OCI-LY1 (cell line): ENCODE results near the gene PNMA8B.

ENCODE experiments used
- H2AFZ ChIP-seq: fragments of 200-600 bp; sonication (generic), shearing (Covaris generic); 2 replicates; pipeline ENCODE4 v1.6.0; 2014; ENCODE audit warnings: antibody characterized with exemption, mild to moderate bottlenecking, low read length
- H3F3A ChIP-seq: fragments of 200-600 bp; sonication (generic), shearing (Covaris generic); 2 replicates; pipeline ENCODE4 v1.6.0; 2014; ENCODE audit warnings: mild to moderate bottlenecking, antibody characterized with exemption, low read length, moderate library complexity; ENCODE audit not compliant: insufficient read depth
- H3K27ac ChIP-seq: fragments of 200-600 bp; sonication (generic); 2 replicates; pipeline ENCODE4 v1.5.1; 2014; ENCODE audit warnings: low read length, mixed run types, mild to moderate bottlenecking, low read depth; ENCODE audit not compliant: poor library complexity, severe bottlenecking
- H3K27me3 ChIP-seq: fragments of 200-600 bp; sonication (generic); 2 replicates; pipeline ENCODE4 v1.6.0; 2014; ENCODE audit warnings: antibody characterized with exemption, mild to moderate bottlenecking, low read length, moderate library complexity; ENCODE audit not compliant: insufficient read depth
- H3K36me3 ChIP-seq: fragments of 200-600 bp; sonication (generic); 2 replicates; pipeline ENCODE4 v1.6.1; 2014; ENCODE audit warnings: mild to moderate bottlenecking, antibody characterized with exemption, low read length, moderate library complexity, mixed read lengths; ENCODE audit not compliant: insufficient read depth
- H3K4me1 ChIP-seq: fragments of 200-600 bp; sonication (generic); 2 replicates; pipeline ENCODE4 v1.5.1; 2014; ENCODE audit warnings: mild to moderate bottlenecking, low read length, moderate library complexity; ENCODE audit not compliant: insufficient read depth, severe bottlenecking
- H3K4me2 ChIP-seq: fragments of 200-600 bp; sonication (generic), shearing (Covaris generic); 2 replicates; pipeline ENCODE4 v1.6.1; 2014; ENCODE audit warnings: low read length
- H3K4me3 ChIP-seq: fragments of 200-600 bp; sonication (generic); 2 replicates; pipeline ENCODE4 v1.5.1; 2014; ENCODE audit warnings: low read length, low read depth, mild to moderate bottlenecking, mixed read lengths; ENCODE audit not compliant: poor library complexity, severe bottlenecking
- H3K79me2 ChIP-seq: fragments of 200-600 bp; shearing (Covaris generic); 2 replicates; pipeline ENCODE4 v1.6.1; 2016; ENCODE audit warnings: mixed run types, low read length, mixed read lengths; ENCODE audit not compliant: insufficient read depth
- H3K9ac ChIP-seq: fragments of 200-600 bp; sonication (generic), shearing (Covaris generic); 2 replicates; pipeline ENCODE4 v1.6.1; 2014; ENCODE audit warnings: mild to moderate bottlenecking, low read length, mixed read lengths
- H3K9me2 ChIP-seq: fragments of 200-600 bp; sonication (generic), shearing (Covaris generic); 2 replicates; pipeline ENCODE4 v1.6.1; 2014; ENCODE audit warnings: low read depth, mild to moderate bottlenecking, low read length, mixed read lengths
- H3K9me3 ChIP-seq: fragments of 200-600 bp; shearing (Covaris generic); 2 replicates; pipeline ENCODE4 v1.6.1; 2014; ENCODE audit warnings: low read length, mixed read lengths
- H4K20me1 ChIP-seq: fragments of 200-600 bp; sonication (generic), shearing (Covaris generic); 2 replicates; pipeline ENCODE4 v1.6.0; 2016; ENCODE audit warnings: mild to moderate bottlenecking, low read length; ENCODE audit not compliant: insufficient read depth
- EZH2 ChIP-seq: fragments of 200-600 bp; sonication (generic), shearing (Covaris generic); IDR thresholded peaks from 2 replicates; pipeline ENCODE4 v1.8.0; 2017; ENCODE audit warnings: borderline replicate concordance, mixed run types, mild to moderate bottlenecking, antibody characterized with exemption, low read length, moderate library complexity, mixed read lengths
- TF ChIP-seq, protein P1 (sequence below): fragments of 200-600 bp; sonication (generic), shearing (Covaris generic); IDR thresholded peaks from 2 replicates; pipeline ENCODE4 v1.5.1; 2017; ENCODE audit warnings: mild to moderate bottlenecking, antibody characterized with exemption, low read length, moderate library complexity, mixed read lengths

PNMA8B gene, protein sequence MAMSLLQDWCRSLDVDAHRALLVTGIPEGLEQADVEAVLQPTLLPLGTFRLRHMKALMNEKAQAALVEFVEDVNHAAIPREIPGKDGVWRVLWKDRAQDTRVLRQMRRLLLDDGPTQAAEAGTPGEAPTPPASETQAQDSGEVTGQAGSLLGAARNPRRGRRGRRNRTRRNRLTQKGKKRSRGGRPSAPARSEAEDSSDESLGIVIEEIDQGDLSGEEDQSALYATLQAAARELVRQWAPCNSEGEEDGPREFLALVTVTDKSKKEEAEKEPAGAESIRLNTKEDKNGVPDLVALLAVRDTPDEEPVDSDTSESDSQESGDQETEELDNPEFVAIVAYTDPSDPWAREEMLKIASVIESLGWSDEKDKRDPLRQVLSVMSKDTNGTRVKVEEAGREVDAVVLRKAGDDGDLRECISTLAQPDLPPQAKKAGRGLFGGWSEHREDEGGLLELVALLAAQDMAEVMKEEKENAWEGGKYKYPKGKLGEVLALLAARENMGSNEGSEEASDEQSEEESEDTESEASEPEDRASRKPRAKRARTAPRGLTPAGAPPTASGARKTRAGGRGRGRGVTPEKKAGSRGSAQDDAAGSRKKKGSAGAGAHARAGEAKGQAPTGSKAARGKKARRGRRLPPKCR

DNA sequence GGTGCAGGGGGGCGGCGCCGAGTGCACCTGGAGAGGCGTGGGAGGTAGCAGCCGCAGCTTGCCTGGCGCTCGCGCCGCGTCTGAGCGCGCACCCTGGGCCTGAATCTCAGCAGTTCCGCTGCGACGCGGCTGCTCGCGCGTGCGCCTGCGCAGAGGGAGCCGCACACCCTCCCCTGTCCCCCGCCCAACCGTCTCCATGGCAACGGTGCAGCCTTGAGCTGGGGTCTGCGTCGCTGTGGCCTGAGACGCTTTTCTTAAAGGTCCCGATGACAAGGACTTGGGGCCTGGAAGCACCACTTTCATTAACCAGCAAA is at the start of gene PNMA8B:
PNMA8B (minus strand) TSS at position 82 of the 314 bp plus-strand sequence. CDS start 402 bp downstream, outside the sequence.
- Histone ChIP-seq H3K9me3 (no peaks in the 10 kb centered on the region), H2AFZ (no peak within 1 kb of the TSS), H3K27me3 (peaks cover 4% of the 10 kb centered on the region; the same call in 1 of the 2 replicates), H3F3A (no peaks in the 10 kb centered on the region), H3K36me3 (no peaks in the 10 kb centered on the region), H3K27ac (no peak within 1 kb of the TSS), H3K4me3 (no peak within 1 kb of the TSS), H4K20me1 (no peaks in the 10 kb centered on the region), H3K4me1 (no peaks in the 10 kb centered on the region), H3K9me2 (no peaks in the 10 kb centered on the region), H3K79me2 (no peaks in the 10 kb centered on the region), H3K9ac (no peak within 1 kb of the TSS), H3K4me2 (no peak within 1 kb of the TSS)
- no peak for TF ChIP-seq EZH2
- TF ChIP-seq, protein P1, sequence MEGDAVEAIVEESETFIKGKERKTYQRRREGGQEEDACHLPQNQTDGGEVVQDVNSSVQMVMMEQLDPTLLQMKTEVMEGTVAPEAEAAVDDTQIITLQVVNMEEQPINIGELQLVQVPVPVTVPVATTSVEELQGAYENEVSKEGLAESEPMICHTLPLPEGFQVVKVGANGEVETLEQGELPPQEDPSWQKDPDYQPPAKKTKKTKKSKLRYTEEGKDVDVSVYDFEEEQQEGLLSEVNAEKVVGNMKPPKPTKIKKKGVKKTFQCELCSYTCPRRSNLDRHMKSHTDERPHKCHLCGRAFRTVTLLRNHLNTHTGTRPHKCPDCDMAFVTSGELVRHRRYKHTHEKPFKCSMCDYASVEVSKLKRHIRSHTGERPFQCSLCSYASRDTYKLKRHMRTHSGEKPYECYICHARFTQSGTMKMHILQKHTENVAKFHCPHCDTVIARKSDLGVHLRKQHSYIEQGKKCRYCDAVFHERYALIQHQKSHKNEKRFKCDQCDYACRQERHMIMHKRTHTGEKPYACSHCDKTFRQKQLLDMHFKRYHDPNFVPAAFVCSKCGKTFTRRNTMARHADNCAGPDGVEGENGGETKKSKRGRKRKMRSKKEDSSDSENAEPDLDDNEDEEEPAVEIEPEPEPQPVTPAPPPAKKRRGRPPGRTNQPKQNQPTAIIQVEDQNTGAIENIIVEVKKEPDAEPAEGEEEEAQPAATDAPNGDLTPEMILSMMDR: no peak

DNA sequence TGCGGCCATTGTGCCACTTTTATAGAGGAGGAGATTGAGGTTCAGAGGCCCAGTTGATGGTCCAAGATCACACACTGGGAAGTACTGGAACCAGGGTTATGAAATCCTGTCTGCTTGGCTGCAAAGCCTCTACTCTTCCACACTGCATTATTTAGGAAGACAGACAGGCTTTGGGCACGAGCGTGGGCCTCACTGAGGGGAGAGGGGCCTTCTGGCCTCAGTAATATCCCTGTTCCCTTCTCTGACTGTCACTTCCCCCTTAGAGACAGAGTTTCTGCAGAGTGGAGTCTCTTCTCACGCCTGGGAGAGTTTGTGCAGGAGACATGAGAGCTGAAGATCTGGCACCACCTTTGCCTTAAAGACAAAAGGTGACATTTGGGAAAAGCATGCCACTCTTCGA is 49.0 kb upstream of the PNMA8B start:
- Histone ChIP-seq H3K27ac (no peak overlapping the region), H4K20me1 (no peaks in the 10 kb centered on the region), H3K79me2 (no peaks in the 10 kb centered on the region), H3K4me1 (no peaks in the 10 kb centered on the region), H3K9me2 (no peaks in the 10 kb centered on the region), H3F3A (no peaks in the 10 kb centered on the region), H3K4me3 (no peak overlapping the region), H3K9ac (no peak overlapping the region), H3K36me3 (no peaks in the 10 kb centered on the region), H3K27me3 (no peaks in the 10 kb centered on the region), H3K9me3 (no peaks in the 10 kb centered on the region), H2AFZ (no peak overlapping the region), H3K4me2 (no peak overlapping the region)
- no peak for TF ChIP-seq EZH2
- TF ChIP-seq, protein P1: no peak

DNA sequence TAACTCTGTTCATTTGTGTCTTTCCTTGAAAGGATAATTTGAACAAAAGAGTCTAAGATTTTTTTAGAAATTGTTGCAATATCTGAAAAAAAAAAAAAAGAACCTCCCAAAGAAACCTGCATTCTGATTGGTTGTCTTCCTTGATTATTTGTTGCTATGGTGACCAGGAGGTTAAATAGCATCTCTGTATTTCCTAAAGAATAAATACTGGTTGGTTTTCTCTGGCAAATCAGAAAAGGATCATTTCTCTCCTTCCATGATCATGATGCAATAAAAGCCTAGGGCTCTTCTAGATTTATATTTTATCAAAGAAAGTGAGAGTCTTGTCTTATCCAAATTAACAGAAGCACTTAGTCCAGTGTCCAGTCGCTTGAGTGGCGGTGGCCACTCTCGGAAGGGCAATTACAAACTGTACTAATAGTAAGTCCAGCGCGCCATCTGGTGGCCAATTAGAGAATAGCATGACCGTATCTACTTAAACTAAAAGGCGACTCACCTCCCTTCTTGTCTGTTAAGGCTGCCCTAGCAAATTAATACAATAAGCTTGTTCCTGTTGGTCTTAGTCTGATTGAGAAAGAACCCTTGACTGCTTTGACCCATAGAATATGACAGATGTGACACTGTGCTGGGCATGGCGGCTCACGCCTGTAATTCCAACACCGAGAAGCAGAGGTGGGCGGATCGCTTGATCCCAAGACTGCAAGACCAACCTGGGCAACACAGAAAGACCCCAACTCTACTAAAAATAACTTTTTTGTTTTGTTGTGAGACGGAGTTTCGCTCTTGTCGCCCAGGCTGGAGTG is 47.0 kb upstream of the PNMA8B start:
- no peak overlapping the region for H3K9ac ChIP-seq
- no peak overlapping the region for H2AFZ ChIP-seq
- H3K9me3 ChIP-seq: no peaks in the 10 kb centered on the region
- H3K9me2 ChIP-seq: no peaks in the 10 kb centered on the region
- H3K27ac ChIP-seq: no peak overlapping the region
- no peaks in the 10 kb centered on the region for H3K79me2 ChIP-seq
- H3F3A ChIP-seq: no peaks in the 10 kb centered on the region
- no peak overlapping the region for H3K4me3 ChIP-seq
- H4K20me1 ChIP-seq: no peaks in the 10 kb centered on the region
- no peak for TF ChIP-seq EZH2
- TF ChIP-seq, protein P1: peak; percentile 84
- no peaks in the 10 kb centered on the region for H3K36me3 ChIP-seq
- no peaks in the 10 kb centered on the region for H3K4me1 ChIP-seq
- no peak overlapping the region for H3K4me2 ChIP-seq
- no peaks in the 10 kb centered on the region for H3K27me3 ChIP-seq
